Rectal smooth muscle tissue (tissue), 1 donor: ENCODE measurements around the gene PRDM5.
A peak's percentile ranks its signal among the peaks of the same experiment; 100 is the strongest.

Experiments
- H3K27ac ChIP-seq: one replicate; pipeline ENCODE4 v1.7.0; 2013; ENCODE audit warnings: low read depth, low read length, inconsistent platforms
- H3K27me3 ChIP-seq: one replicate; pipeline ENCODE4 v1.7.0; 2013; ENCODE audit warnings: low read length; ENCODE audit not compliant: control insufficient read depth, insufficient read depth
- H3K36me3 ChIP-seq: one replicate; pipeline ENCODE4 v1.7.0; 2013; ENCODE audit warnings: low read length; ENCODE audit not compliant: control insufficient read depth, insufficient read depth
- H3K4me1 ChIP-seq: one replicate; pipeline ENCODE4 v1.7.0; 2013; ENCODE audit warnings: low read length; ENCODE audit not compliant: control insufficient read depth, insufficient read depth
- H3K4me3 ChIP-seq: one replicate; pipeline ENCODE4 v1.7.0; 2013; ENCODE audit warnings: low read length
- H3K9ac ChIP-seq: one replicate; pipeline ENCODE4 v1.7.0; 2013; ENCODE audit warnings: low read length

Gene PRDM5

DNA sequence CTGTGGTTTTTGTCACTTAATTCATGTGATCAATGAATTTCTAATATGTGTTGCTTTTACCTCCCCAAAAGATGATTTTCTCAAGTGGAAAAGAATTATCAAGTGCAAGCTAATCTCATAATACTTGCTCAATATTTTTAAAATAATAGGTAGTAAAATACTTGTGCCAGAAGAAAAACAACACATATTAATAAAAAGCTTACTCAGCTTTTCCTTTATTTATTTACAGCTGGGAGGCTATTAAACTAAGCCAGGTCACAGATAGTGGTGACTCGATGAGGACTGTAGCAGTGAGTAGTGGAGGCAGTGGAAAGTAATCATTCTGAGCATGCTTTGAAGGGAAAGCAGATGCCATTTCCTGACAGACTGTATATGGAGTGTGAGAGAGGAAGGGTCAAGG, 96.1 kb downstream of the PRDM5 start:
- no peaks in the 10 kb centered on the region for H3K27me3 ChIP-seq
- H3K4me1 ChIP-seq, result no peaks in the 10 kb centered on the region
- no peak overlapping the region for H3K4me3 ChIP-seq
- no peak overlapping the region for H3K9ac ChIP-seq
- H3K27ac ChIP-seq, result no peak overlapping the region
- no peaks in the 10 kb centered on the region for H3K36me3 ChIP-seq

GRCh38 chr4:120824946-120825345, 97.6 kb downstream of the PRDM5 start:
- Histone ChIP-seq H3K36me3 (no peaks in the 10 kb centered on the region), H3K27me3 (no peaks in the 10 kb centered on the region), H3K27ac (no peak overlapping the region), H3K4me1 (no peaks in the 10 kb centered on the region), H3K9ac (no peak overlapping the region), H3K4me3 (no peak overlapping the region)

GRCh38 chr4:120821977-120822376, 100.5 kb downstream of the PRDM5 start:
- no peak overlapping the region for H3K4me3 ChIP-seq
- H3K9ac ChIP-seq, result no peak overlapping the region
- no peaks in the 10 kb centered on the region for H3K27me3 ChIP-seq
- no peaks in the 10 kb centered on the region for H3K4me1 ChIP-seq
- H3K27ac ChIP-seq, result no peak overlapping the region
- no peaks in the 10 kb centered on the region for H3K36me3 ChIP-seq

GRCh38 chr4:120821029-120821428, 101.5 kb downstream of the PRDM5 start:
- Histone ChIP-seq H3K27ac (no peak overlapping the region), H3K4me1 (no peaks in the 10 kb centered on the region), H3K36me3 (peaks cover 2% of the 10 kb centered on the region), H3K4me3 (no peak overlapping the region), H3K9ac (no peak overlapping the region), H3K27me3 (no peaks in the 10 kb centered on the region)

DNA sequence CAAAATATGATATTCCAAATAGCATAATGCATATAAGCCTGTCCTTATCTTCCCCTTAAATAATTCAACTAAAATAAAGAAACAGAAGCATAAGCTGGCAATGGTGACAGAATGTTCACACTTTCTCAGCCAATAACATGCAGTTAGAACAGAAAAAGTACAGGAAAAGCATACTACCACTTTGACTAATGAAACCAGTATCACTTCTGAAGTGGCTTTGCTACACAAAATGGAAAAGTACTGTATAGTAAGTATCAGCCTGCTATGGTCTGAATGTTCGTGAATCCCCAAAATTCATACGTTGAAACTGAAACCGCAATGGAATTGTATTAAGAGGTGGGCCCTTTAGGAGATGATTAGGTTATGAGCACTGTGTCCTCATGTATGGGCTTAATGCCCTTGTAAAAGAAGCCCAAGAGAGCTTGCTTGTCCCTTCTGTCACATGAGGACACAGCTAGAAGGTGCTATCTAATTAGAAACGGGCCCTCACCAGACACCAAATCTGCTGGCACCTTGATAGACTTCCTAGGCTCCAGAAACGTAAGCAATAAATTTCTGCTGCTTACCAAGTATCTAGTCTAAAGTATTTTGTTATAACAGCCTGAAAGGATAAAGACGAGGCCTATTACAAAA, 102.6 kb downstream of the PRDM5 start:
- peaks cover 2% of the 10 kb centered on the region for H3K36me3 ChIP-seq
- no peaks in the 10 kb centered on the region for H3K4me1 ChIP-seq
- no peak overlapping the region for H3K9ac ChIP-seq
- no peak overlapping the region for H3K27ac ChIP-seq
- H3K4me3 ChIP-seq, result no peak overlapping the region
- no peaks in the 10 kb centered on the region for H3K27me3 ChIP-seq

- Histone ChIP-seq H3K9ac (no peak overlapping the region), H3K36me3 (peaks cover 2% of the 10 kb centered on the region)
Measured at GRCh38 chr4:120816296-120816965, 106.1 kb downstream of the PRDM5 start.

GRCh38 chr4:120815361-120815760, 107.2 kb downstream of the PRDM5 start:
- Histone ChIP-seq H3K27ac (no peak overlapping the region), H3K27me3 (no peaks in the 10 kb centered on the region), H3K4me1 (no peaks in the 10 kb centered on the region), H3K9ac (no peak overlapping the region), H3K36me3 (peaks cover 2% of the 10 kb centered on the region), H3K4me3 (no peak overlapping the region)

More at GRCh38 chr4:120816296-120816965, 106.1 kb downstream of the PRDM5 start:
- no peak overlapping the region for H3K27ac ChIP-seq
- H3K27me3 ChIP-seq, result no peaks in the 10 kb centered on the region
- no peak overlapping the region for H3K4me3 ChIP-seq
- no peaks in the 10 kb centered on the region for H3K4me1 ChIP-seq

- Histone ChIP-seq H3K4me3 (no peak overlapping the region), H3K9ac (no peak overlapping the region), H3K4me1 (no peaks in the 10 kb centered on the region), H3K27me3 (no peaks in the 10 kb centered on the region), H3K36me3 (peaks cover 2% of the 10 kb centered on the region), H3K27ac (no peak overlapping the region)
Measured at GRCh38 chr4:120814886-120815285, 107.6 kb downstream of the PRDM5 start.

DNA sequence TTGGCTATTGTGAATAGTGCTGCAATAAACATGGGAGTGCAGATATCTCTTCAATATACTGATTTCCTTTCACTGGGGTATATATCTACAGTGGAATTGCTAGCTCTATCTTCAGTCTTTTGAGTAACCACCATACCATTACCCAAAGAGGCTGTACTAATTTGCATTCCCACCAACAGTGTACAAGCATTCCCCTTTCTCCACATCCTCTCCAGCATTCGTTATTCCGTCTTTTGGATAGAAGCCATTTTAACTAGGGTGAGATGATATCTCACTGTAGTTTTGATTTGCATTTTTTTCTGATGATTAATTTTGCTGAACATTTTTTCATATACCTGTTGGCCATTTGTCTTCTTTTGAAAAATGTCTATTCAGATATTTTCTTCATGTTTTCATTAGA, 110.3 kb downstream of the PRDM5 start:
- no peaks in the 10 kb centered on the region for H3K4me1 ChIP-seq
- H3K27ac ChIP-seq, result no peak overlapping the region
- H3K27me3 ChIP-seq, result no peaks in the 10 kb centered on the region
- H3K4me3 ChIP-seq, result no peak overlapping the region
- H3K36me3 ChIP-seq, result peaks cover 2% of the 10 kb centered on the region
- H3K9ac ChIP-seq, result no peak overlapping the region

GRCh38 chr4:120809518-120809917, 113.0 kb downstream of the PRDM5 start:
- Histone ChIP-seq H3K27me3 (no peaks in the 10 kb centered on the region), H3K9ac (no peak overlapping the region), H3K4me3 (no peak overlapping the region), H3K36me3 (no peaks in the 10 kb centered on the region), H3K4me1 (no peaks in the 10 kb centered on the region), H3K27ac (no peak overlapping the region)

DNA sequence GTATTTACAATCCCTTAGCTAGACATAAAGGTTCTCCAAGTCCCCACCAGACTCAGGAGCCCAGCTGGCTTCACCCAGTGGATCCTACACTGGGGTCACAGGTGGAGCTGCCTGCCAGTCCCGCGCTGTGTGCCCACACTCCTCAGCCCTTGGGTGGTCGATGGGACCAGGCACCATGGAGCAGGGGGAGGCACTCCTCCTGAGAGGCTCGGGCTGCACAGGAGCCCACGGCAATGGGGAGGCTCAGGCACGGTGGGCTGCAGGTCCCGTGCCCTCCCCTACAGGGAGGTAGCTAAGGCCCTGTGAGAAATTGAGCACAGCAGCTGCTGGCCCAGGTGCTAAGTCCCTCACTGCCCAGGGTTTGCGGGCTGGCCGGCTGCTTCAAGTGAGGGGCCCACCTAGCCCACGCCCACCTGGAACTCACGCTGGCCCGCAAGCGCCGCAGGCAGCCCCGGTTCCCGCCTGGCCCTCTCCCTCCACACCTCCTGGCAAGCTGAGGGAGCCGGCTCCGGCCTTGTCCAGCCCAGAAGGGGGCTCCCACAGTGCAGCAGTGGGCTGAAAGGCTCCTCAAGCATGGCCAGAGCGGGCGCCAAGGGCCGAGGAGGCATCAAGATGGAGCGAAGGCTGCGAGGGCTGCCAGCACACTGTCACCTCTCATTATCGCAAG, 113.9 kb downstream of the PRDM5 start:
- no peaks in the 10 kb centered on the region for H3K27me3 ChIP-seq
- H3K36me3 ChIP-seq, result no peaks in the 10 kb centered on the region
- H3K4me1 ChIP-seq, result no peaks in the 10 kb centered on the region
- no peak overlapping the region for H3K9ac ChIP-seq
- H3K27ac ChIP-seq, result no peak overlapping the region
- H3K4me3 ChIP-seq, result no peak overlapping the region

- H3K4me3 ChIP-seq, result no peak overlapping the region
- H3K36me3 ChIP-seq, result no peaks in the 10 kb centered on the region
- peaks cover 16% of the 10 kb centered on the region for H3K4me1 ChIP-seq
- H3K9ac ChIP-seq, result no peak overlapping the region
- H3K27me3 ChIP-seq, result no peaks in the 10 kb centered on the region
- H3K27ac ChIP-seq, result peak overlapping the region; percentile 68
Measured at GRCh38 chr4:120801137-120801758, 121.3 kb downstream of the PRDM5 start.
